ENCODE results near the gene FYB2. TPM values are rescaled to one million over a fixed set of nuclear protein-coding genes. Genes with fewer than 3 reads are reported as not detected.

Gene FYB2
- total and polyA plus RNA-seq, 7 donors: 0.48 to 2.6 (median 1.1) TPM; not detected in 1

- Histone ChIP-seq H3K4me1 (peaks cover 36% of the 10 kb centered on the region), H3K27me3 (ENCODE audit: insufficient read depth in 3 of 3, low read length in 2 of 3) (no peaks in the 10 kb centered on the region), H3K4me3 (no peak overlapping the region), H3K27ac (no peak overlapping the region), H3K36me3 (ENCODE audit: insufficient read depth in 1 of 2, low read depth in 1 of 2) (no peaks in the 10 kb centered on the region), H3K9me3 (no peaks in the 10 kb centered on the region)
- intact Hi-C loops (cut with DNase I): loop anchor here in 1 of 2 donors (10.0 kb wide), 1 partner anchor 1529 kb away; no protein-coding TSS in a partner anchor
- ATAC-seq (no peak), DNase-seq (no peak)
- 84 to 94% (median 89%) methylated on average over 2 of the region's 2 CpGs for WGBS, 3 donors
- no peak for TF ChIP-seq CTCF (IDR thresholded peaks at IDR 0.05)
These were observed 5.0 kb downstream of the FYB2 start for GRCh38 chr1:56814205-56814604.

- Histone ChIP-seq H3K27me3 (ENCODE audit: insufficient read depth in 3 of 3, low read length in 2 of 3) (no peaks in the 10 kb centered on the region), H3K4me3 (no peak overlapping the region), H3K9me3 (no peaks in the 10 kb centered on the region), H3K4me1 (peaks cover 25% of the 10 kb centered on the region), H3K27ac (no peak overlapping the region), H3K36me3 (ENCODE audit: insufficient read depth in 1 of 2, low read depth in 1 of 2) (no peaks in the 10 kb centered on the region)
- intact Hi-C loops (cut with DNase I): loop anchor here in 1 of 2 donors (10.0 kb wide), 1 partner anchor 1527 kb away; no protein-coding TSS in a partner anchor
- ATAC-seq: peak; percentile 85 to 88 (median 86)
- no peak for TF ChIP-seq CTCF (IDR thresholded peaks at IDR 0.05)
- 22 to 40% (median 24%) methylated on average over 2 of the region's 2 CpGs for WGBS, 3 donors
- DNase-seq: no peak
These were observed 7.9 kb downstream of the FYB2 start for GRCh38 chr1:56811331-56811730.

- WGBS, 3 donors: 67 to 90% (median 82%) methylated on average over 1 of the region's 1 CpG
- TF ChIP-seq CTCF (IDR thresholded peaks at IDR 0.05): no peak
- H3K4me1 ChIP-seq: peaks cover 25% of the 10 kb centered on the region
These were observed 10.8 kb downstream of the FYB2 start for GRCh38 chr1:56808410-56808809.

GRCh38 chr1:56806804-56807203 is 12.4 kb downstream of the FYB2 start:
- no peaks in the 10 kb centered on the region for H3K9me3 ChIP-seq
- 21% methylated on average over 3 of the region's 3 CpGs for WGBS, 3 donors
- H3K4me1 ChIP-seq: peaks cover 13% of the 10 kb centered on the region
- no peak overlapping the region for H3K4me3 ChIP-seq
- intact Hi-C loops (cut with DNase I): no loop called here
- no peak for DNase-seq
- H3K27me3 ChIP-seq (ENCODE audit: insufficient read depth in 3 of 3, low read length in 2 of 3): no peaks in the 10 kb centered on the region
- no peaks in the 10 kb centered on the region for H3K36me3 ChIP-seq (ENCODE audit: insufficient read depth in 1 of 2, low read depth in 1 of 2)
- TF ChIP-seq CTCF (IDR thresholded peaks at IDR 0.05): no peak
- peak overlapping the region; percentile 25 for H3K27ac ChIP-seq
- peak in 3 of 4 donors; percentile 23 to 63 (median 39) for ATAC-seq

More at GRCh38 chr1:56808410-56808809, 10.8 kb downstream of the FYB2 start:
- intact Hi-C loops (cut with DNase I): no loop called here
- Histone ChIP-seq H3K4me3 (no peak overlapping the region), H3K36me3 (ENCODE audit: insufficient read depth in 1 of 2, low read depth in 1 of 2) (no peaks in the 10 kb centered on the region), H3K27ac (no peak overlapping the region), H3K27me3 (ENCODE audit: insufficient read depth in 3 of 3, low read length in 2 of 3) (no peaks in the 10 kb centered on the region), H3K9me3 (no peaks in the 10 kb centered on the region)
- DNase-seq (no peak), ATAC-seq (no peak)

GRCh38 chr1:56803561-56804156 is 15.5 kb downstream of the FYB2 start:
- peak in 2 of 4 donors; percentile 36 to 41 for ATAC-seq

More at GRCh38 chr1:56803561-56804156, 15.5 kb downstream of the FYB2 start:
- Histone ChIP-seq H3K4me3 (no peak overlapping the region), H3K27me3 (ENCODE audit: insufficient read depth in 3 of 3, low read length in 2 of 3) (no peaks in the 10 kb centered on the region), H3K9me3 (no peaks in the 10 kb centered on the region), H3K36me3 (ENCODE audit: insufficient read depth in 1 of 2, low read depth in 1 of 2) (no peaks in the 10 kb centered on the region), H3K4me1 (peaks cover 25% of the 10 kb centered on the region), H3K27ac (no peak overlapping the region)
- intact Hi-C loops (cut with DNase I): no loop called here
- peak; percentile 36 for TF ChIP-seq CTCF (IDR thresholded peaks at IDR 0.05)
- 41 to 55% (median 43%) methylated on average over 5 of the region's 5 CpGs for WGBS, 3 donors
- no peak for DNase-seq
